Panc1 (cell line): Measurements from ENCODE around the gene GPLD1.

Experiments
- SIN3A ChIP-seq: IDR thresholded peaks from 2 replicates; pipeline ENCODE4 v1.6.1; 2012; ENCODE audit warnings: low read depth, mild to moderate bottlenecking, low read length, moderate library complexity, borderline replicate concordance; ENCODE audit not compliant: insufficient read depth
- TF ChIP-seq, protein P1 (sequence below): fragments of 450-650 bp; IDR thresholded peaks from 2 replicates; pipeline ENCODE4 v1.5.1; 2017; ENCODE audit warnings: mild to moderate bottlenecking

- TF ChIP-seq, protein P1, sequence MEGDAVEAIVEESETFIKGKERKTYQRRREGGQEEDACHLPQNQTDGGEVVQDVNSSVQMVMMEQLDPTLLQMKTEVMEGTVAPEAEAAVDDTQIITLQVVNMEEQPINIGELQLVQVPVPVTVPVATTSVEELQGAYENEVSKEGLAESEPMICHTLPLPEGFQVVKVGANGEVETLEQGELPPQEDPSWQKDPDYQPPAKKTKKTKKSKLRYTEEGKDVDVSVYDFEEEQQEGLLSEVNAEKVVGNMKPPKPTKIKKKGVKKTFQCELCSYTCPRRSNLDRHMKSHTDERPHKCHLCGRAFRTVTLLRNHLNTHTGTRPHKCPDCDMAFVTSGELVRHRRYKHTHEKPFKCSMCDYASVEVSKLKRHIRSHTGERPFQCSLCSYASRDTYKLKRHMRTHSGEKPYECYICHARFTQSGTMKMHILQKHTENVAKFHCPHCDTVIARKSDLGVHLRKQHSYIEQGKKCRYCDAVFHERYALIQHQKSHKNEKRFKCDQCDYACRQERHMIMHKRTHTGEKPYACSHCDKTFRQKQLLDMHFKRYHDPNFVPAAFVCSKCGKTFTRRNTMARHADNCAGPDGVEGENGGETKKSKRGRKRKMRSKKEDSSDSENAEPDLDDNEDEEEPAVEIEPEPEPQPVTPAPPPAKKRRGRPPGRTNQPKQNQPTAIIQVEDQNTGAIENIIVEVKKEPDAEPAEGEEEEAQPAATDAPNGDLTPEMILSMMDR, result no peak
- TF ChIP-seq SIN3A, result no peak
Measured at GRCh38 chr6:24477070-24477469, 12.3 kb downstream of the GPLD1 start.
